Measurements from ENCODE around the gene DOCK3.

The DOCK3 gene

DNA sequence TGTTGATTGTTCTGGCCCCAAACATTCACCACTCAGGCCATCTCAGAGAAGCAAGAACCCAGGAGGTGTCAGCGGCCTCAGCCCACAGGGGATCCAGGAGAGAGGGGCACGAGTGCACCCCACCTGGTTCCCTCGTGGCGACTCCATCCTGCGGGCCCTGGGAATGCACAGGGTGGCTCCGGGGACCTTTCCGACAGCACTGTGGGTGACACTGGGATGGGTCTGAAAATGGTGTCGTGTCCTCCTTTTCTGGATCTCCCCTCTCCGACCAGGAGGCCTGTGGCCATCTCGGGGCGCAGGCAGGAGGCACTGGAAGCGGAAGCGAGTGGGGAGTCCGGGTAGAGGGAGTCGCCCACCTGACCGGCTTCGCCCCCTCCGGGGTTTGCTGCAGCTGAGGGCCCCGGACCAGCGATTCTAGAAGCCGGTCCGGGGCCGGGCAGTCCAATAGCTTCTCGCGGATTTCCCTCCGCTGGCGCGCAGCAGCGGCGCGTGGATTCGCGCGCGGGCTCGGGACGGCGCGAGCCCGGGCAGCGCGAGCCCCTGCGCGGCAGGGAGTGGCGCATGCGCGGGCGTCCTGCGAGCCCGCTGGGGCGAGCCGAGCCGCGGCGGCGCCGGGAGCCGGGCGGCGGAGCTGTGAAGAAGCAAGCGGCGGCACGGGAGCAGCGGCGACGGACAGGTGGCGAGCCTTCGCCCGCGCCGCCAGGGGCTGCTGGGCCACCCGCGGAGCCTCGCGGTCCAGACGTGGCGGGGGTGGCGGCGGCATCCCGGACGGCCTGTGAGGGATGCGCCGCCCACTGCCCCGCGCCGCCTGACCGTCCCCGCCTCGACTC is at the start of gene DOCK3:
TSS of gene DOCK3 (plus strand) at position 579 of the 830 bp plus-strand sequence. CDS start 337 bp downstream, outside the sequence.
- H3K9me3 ChIP-seq (replicated peaks in 1 of 11) = no peaks in the 10 kb centered on the region
- H3K36me3 ChIP-seq = no peaks in the 10 kb centered on the region
- H3K4me2 ChIP-seq = peak within 1 kb of the TSS; percentile 92 to 100 (median 98)
- H3K27me3 ChIP-seq = peaks cover 54 to 66% (median 63%) of the 10 kb centered on the region in 11 experiments
- H3K4me1 ChIP-seq = peaks cover 0 to 14% (median 5%) of the 10 kb centered on the region in 10 experiments; a peak in 5 of 20 replicates
- H3K4me3 ChIP-seq = peak within 1 kb of the TSS; percentile 55 to 77 (median 70)
- peaks cover 0 to 12% (median 5%) of the 10 kb centered on the region in 11 experiments; a peak in 6 of 22 replicates for H4K20me1 ChIP-seq
- peak within 1 kb of the TSS; percentile 37 to 75 (median 62); a peak in 21 of 22 replicates for H3K9ac ChIP-seq
- H3K27ac ChIP-seq = no peak within 1 kb of the TSS
- no peak for TF ChIP-seq Cebpa-rat (IDR thresholded peaks at IDR 0.05)

DNA sequence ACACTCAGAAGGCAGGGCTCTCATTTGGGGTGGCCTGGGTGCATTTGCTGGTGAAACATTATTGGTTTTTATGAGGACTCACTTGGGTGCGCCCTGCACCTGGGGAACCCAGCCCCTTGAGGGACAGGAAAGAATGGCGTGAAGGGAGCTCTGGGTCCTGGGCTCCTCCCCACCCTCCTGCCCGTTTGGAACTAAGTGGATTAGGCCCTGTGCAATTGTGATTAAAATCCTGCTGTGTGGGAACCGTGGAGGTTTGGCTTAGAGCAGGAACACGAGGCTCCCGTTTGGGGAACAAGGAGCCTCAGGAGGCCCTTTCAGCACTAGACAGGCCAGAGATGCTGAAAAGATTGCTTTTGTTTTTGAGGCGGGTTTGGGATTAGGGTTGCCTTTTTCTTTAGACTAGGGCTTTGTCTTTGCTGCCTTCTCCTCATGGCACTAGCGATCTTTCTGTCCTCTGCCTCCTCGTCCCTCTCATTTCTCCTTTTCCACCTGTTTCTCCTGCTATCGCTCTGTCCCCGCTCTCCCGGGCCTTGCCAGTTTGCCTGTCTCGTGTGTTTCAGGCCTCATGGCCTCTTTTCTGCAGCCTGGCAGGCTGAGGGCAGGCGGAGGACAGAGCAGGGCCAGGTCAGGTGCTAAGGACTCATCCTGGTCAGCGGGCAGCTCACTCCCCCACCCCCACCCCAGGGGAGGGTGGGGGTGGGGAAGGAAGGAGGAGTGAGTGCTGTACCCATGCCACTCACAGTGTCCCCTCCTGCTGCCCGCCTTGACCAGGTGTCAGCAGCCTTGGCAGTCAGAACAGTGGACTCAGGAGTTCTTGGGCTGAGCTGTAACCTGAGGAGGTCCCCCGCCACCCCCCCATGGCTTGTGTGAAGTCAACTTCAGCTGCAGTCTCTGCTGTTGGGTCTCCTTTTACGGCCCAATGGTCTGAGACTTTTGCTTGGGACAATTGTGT is 49.2 kb upstream of the DOCK3 start:
- Histone ChIP-seq H3K27ac (peak overlapping the region in 9 of 11 experiments; percentile 3 to 86 (median 39); a peak in 11 of 22 replicates), H3K9ac (peak overlapping the region in 7 of 11 experiments; percentile 5 to 62 (median 16); a peak in 8 of 22 replicates), H3K4me2 (peak overlapping the region; percentile 66 to 98 (median 85)), H3K9me3 (replicated peaks in 1 of 11) (no peaks in the 10 kb centered on the region), H3K36me3 (peaks cover 7 to 84% (median 48%) of the 10 kb centered on the region in 11 experiments; a peak in 19 of 22 replicates), H3K27me3 (no peaks in the 10 kb centered on the region), H3K4me1 (peaks cover 65 to 100% (median 91%) of the 10 kb centered on the region in 10 experiments), H3K4me3 (peak overlapping the region in 2 of 10 experiments; percentile 17 to 19; a peak in 2 of 20 replicates), H4K20me1 (peaks cover 47 to 99% (median 83%) of the 10 kb centered on the region in 11 experiments)
- TF ChIP-seq Cebpa-rat (IDR thresholded peaks at IDR 0.05) = no peak

GRCh38 chr3:50626401-50626800 is 48.3 kb upstream of the DOCK3 start:
- Histone ChIP-seq H3K4me3 (no peak overlapping the region), H3K27me3 (no peaks in the 10 kb centered on the region), H3K9ac (peak overlapping the region in 3 of 11 experiments; percentile 28 to 62 (median 56); a peak in 5 of 22 replicates), H3K27ac (peak overlapping the region in 4 of 11 experiments; percentile 60 to 86 (median 70); a peak in 5 of 22 replicates), H4K20me1 (peaks cover 56 to 100% (median 92%) of the 10 kb centered on the region in 11 experiments), H3K9me3 (replicated peaks in 1 of 11) (no peaks in the 10 kb centered on the region), H3K4me2 (peak overlapping the region; percentile 66 to 98 (median 85)), H3K4me1 (peaks cover 66 to 100% (median 91%) of the 10 kb centered on the region in 10 experiments), H3K36me3 (peaks cover 7 to 81% (median 45%) of the 10 kb centered on the region in 11 experiments; a peak in 19 of 22 replicates)
- TF ChIP-seq Cebpa-rat (IDR thresholded peaks at IDR 0.05) = no peak

- Histone ChIP-seq H3K4me3 (peak overlapping the region in 1 of 10 experiments; percentile 3; a peak in 1 of 20 replicates), H4K20me1 (peaks cover 65 to 100% (median 99%) of the 10 kb centered on the region in 11 experiments), H3K4me1 (peaks cover 77 to 100% (median 95%) of the 10 kb centered on the region in 10 experiments), H3K9me3 (replicated peaks in 1 of 11) (no peaks in the 10 kb centered on the region), H3K36me3 (peaks cover 6 to 69% (median 34%) of the 10 kb centered on the region in 11 experiments; a peak in 19 of 22 replicates), H3K27ac (peak overlapping the region in 9 of 11 experiments; percentile 29 to 86 (median 55); a peak in 16 of 22 replicates), H3K9ac (peak overlapping the region in 8 of 11 experiments; percentile 2 to 56 (median 22); a peak in 8 of 22 replicates), H3K4me2 (peak overlapping the region; percentile 7 to 98 (median 85); a peak in 20 of 22 replicates), H3K27me3 (no peaks in the 10 kb centered on the region)
- TF ChIP-seq Cebpa-rat (IDR thresholded peaks at IDR 0.05) = no peak
These were observed 47.2 kb upstream of the DOCK3 start for GRCh38 chr3:50627407-50628051.

DNA sequence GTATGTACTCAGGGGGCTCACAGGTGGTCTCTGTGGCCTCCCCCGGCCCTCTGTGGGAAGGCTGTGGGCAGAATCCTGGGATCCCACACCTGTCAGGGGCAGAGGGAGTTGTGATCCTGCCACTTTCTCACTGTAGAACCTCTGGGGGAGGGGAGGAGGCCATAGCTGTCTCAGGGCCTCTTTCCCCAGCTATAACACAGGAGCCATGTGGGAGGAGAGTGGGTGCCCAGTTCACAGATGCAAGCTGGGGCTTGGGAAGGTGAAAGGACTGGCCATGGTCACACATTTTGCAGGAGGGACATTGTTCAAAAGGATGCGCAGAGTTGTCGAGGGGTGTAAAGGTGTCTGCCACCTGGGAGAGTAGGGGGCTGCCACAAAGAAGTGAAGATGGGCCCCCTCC is 46.1 kb upstream of the DOCK3 start:
- peaks cover 74 to 100% (median 99%) of the 10 kb centered on the region in 11 experiments for H4K20me1 ChIP-seq
- no peak for TF ChIP-seq Cebpa-rat (IDR thresholded peaks at IDR 0.05)
- peaks cover 81 to 100% (median 95%) of the 10 kb centered on the region in 10 experiments for H3K4me1 ChIP-seq
- no peak overlapping the region; a peak in 1 of 20 replicates for H3K4me3 ChIP-seq
- H3K9me3 ChIP-seq (replicated peaks in 1 of 11) = no peaks in the 10 kb centered on the region
- H3K9ac ChIP-seq = peak overlapping the region in 2 of 11 experiments; percentile 51 to 53; a peak in 3 of 22 replicates
- peak overlapping the region in 6 of 11 experiments; percentile 0 to 98 (median 90); a peak in 9 of 22 replicates for H3K4me2 ChIP-seq
- H3K27me3 ChIP-seq = no peaks in the 10 kb centered on the region
- peaks cover 0 to 60% (median 28%) of the 10 kb centered on the region in 11 experiments; a peak in 17 of 22 replicates for H3K36me3 ChIP-seq
- peak overlapping the region in 4 of 11 experiments; percentile 53 to 86 (median 60); a peak in 6 of 22 replicates for H3K27ac ChIP-seq

GRCh38 chr3:50630394-50630793 is 44.3 kb upstream of the DOCK3 start:
- Histone ChIP-seq H3K9me3 (replicated peaks in 1 of 11) (no peaks in the 10 kb centered on the region), H3K4me3 (no peak overlapping the region), H3K27ac (peak overlapping the region in 1 of 11 experiments; percentile 12; a peak in 1 of 22 replicates), H4K20me1 (peaks cover 65 to 100% (median 99%) of the 10 kb centered on the region in 11 experiments), H3K9ac (peak overlapping the region in 1 of 11 experiments; percentile 33; a peak in 2 of 22 replicates), H3K4me2 (peak overlapping the region; percentile 10 to 98 (median 62)), H3K27me3 (no peaks in the 10 kb centered on the region), H3K4me1 (peaks cover 69 to 100% (median 85%) of the 10 kb centered on the region in 10 experiments), H3K36me3 (peaks cover 7 to 71% (median 35%) of the 10 kb centered on the region in 11 experiments; a peak in 17 of 22 replicates)
- no peak for TF ChIP-seq Cebpa-rat (IDR thresholded peaks at IDR 0.05)

DNA sequence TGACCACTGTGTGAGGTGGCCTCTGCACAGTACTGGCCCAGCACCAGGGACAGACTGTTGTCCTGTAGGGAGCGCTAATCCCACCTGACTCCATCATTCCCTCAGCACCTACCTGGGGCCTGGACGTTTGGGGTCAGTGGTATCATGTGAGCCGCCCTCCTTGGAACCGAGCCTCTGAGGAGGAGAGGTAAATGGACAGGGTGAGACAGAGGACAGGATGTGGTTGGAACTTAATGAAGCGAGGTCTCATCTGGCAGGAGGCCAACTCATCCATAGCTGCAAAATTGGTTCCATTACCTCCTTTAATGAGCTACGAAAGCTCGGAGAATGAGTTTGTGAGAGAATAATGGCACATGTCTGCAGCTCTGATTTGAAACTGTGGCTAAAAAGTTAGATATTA is 43.9 kb upstream of the DOCK3 start:
- Histone ChIP-seq H3K27ac (peak overlapping the region in 1 of 11 experiments; percentile 12; a peak in 1 of 22 replicates), H3K27me3 (no peaks in the 10 kb centered on the region), H4K20me1 (peaks cover 62 to 100% (median 99%) of the 10 kb centered on the region in 11 experiments), H3K4me1 (peaks cover 66 to 100% (median 84%) of the 10 kb centered on the region in 10 experiments), H3K9me3 (replicated peaks in 1 of 11) (no peaks in the 10 kb centered on the region), H3K9ac (peak overlapping the region in 2 of 11 experiments; percentile 21 to 27; a peak in 2 of 22 replicates), H3K36me3 (peaks cover 7 to 73% (median 36%) of the 10 kb centered on the region in 11 experiments; a peak in 17 of 22 replicates), H3K4me2 (peak overlapping the region; percentile 10 to 98 (median 62)), H3K4me3 (no peak overlapping the region)
- no peak for TF ChIP-seq Cebpa-rat (IDR thresholded peaks at IDR 0.05)
